A549 treated with AZD2906 at 1 μM for 4 hours (cell line): ENCODE measurements around the gene ZNF358. TPM values are rescaled to one million over a fixed set of nuclear protein-coding genes. Genes with fewer than 3 reads are reported as not detected.

ENCODE experiments used
- total RNA-seq: library from RNA; stranded (reverse); fragments of 200-300 nt; extraction: Qiagen RNA extraction; gene quantifications from 5 replicates; pipeline ENCODE4 v1.2.3, GENCODE V29; 2022

The ZNF358 gene
- total RNA-seq = 16.8 to 19.5 TPM (median 18.6 TPM) in 5 replicates

GRCh38 chr19:7515645-7516151 lies at the start of gene ZNF358:
ZNF358 (plus strand) TSS chr19:7516103; CDS start chr19:7519243, 3,140 bp downstream.

GRCh38 chr19:7488736-7489353 lies 27.1 kb upstream of the ZNF358 start, which contains the start of gene PEX11G:
PEX11G (minus strand) TSS chr19:7489035; CDS start chr19:7489010, 25 bp downstream.

GRCh38 chr19:7522072-7522922 lies 6.4 kb downstream of the ZNF358 start, which contains the start of gene MCOLN1:
MCOLN1 (plus strand) TSS chr19:7522624; CDS start chr19:7522751, 127 bp downstream.

GRCh38 chr19:7535047-7535997 lies 19.4 kb downstream of the ZNF358 start, which contains the start of gene PNPLA6:
PNPLA6 (plus strand) TSS chr19:7535717; CDS start chr19:7535789, 72 bp downstream.

Other genes with a start within 250 kb of the ZNF358 start
- 2.3 to 4.1 TPM (median 3.5 TPM) in 5 replicates for gene INSR, start 221.7 kb upstream of the ZNF358 start, total RNA-seq
- gene ARHGEF18, start 167.2 kb upstream of the ZNF358 start, total RNA-seq = 60.4 to 71.5 TPM (median 67.9 TPM) in 5 replicates
- 2.0 to 2.4 TPM (median 2.1 TPM) in 5 replicates for gene PEX11G, start 27.1 kb upstream of the ZNF358 start, total RNA-seq
- gene MCOLN1, start 6.5 kb downstream of the ZNF358 start, total RNA-seq = 7.4 to 13.1 TPM (median 11.5 TPM) in 5 replicates
- 28.0 to 34.4 TPM (median 33.8 TPM) in 5 replicates for gene PNPLA6, start 19.6 kb downstream of the ZNF358 start, total RNA-seq
- gene CAMSAP3, start 79.8 kb downstream of the ZNF358 start, total RNA-seq = 4.8 to 6.6 TPM (median 6.4 TPM) in 5 replicates
- gene XAB2, start 113.4 kb downstream of the ZNF358 start, total RNA-seq = 23.5 to 28.2 TPM (median 27.6 TPM) in 5 replicates
- gene PET100, start 113.7 kb downstream of the ZNF358 start, total RNA-seq = 47.0 to 60.6 TPM (median 52.7 TPM) in 5 replicates
- gene PCP2, start 117.6 kb downstream of the ZNF358 start, total RNA-seq = 0.23 TPM in 1 of 5 replicates, not detected in the others
- gene STXBP2, start 121.0 kb downstream of the ZNF358 start, total RNA-seq = 31.5 to 43.4 TPM (median 41.1 TPM) in 5 replicates
- not detected in 5 replicates for gene RETN, start 152.9 kb downstream of the ZNF358 start, total RNA-seq
- not detected in 5 replicates for gene MCEMP1, start 161.0 kb downstream of the ZNF358 start, total RNA-seq
- 38.4 to 108 TPM (median 106 TPM) in 5 replicates for gene TRAPPC5, start 164.7 kb downstream of the ZNF358 start, total RNA-seq
- not detected in 5 replicates for gene FCER2, start 186.0 kb downstream of the ZNF358 start, total RNA-seq
- gene CLEC4G, start 216.0 kb downstream of the ZNF358 start, total RNA-seq = not detected in 5 replicates
- gene CD209, start 231.4 kb downstream of the ZNF358 start, total RNA-seq = not detected in 5 replicates
- not detected in 5 replicates for gene CLEC4M, start 247.1 kb downstream of the ZNF358 start, total RNA-seq